K562 (cell line): ENCODE results near the gene ESD. TPM values are rescaled to one million over a fixed set of nuclear protein-coding genes. Genes with fewer than 3 reads are reported as not detected.

Experiments used
- ATF7 ChIP-seq: fragments of 450-650 bp; IDR thresholded peaks from 2 replicates; pipeline ENCODE4 v1.7.1; 2014; ENCODE audit warnings: mild to moderate bottlenecking, moderate library complexity
- CCAR2 ChIP-seq: fragments of 200-400 bp; formaldehyde crosslinking; IDR thresholded peaks from 2 replicates; pipeline ENCODE4 v1.6.1; 2017; ENCODE audit warnings: mild to moderate bottlenecking, low read depth, low read length
- ESRRA ChIP-seq: fragments of 450-650 bp; IDR thresholded peaks from 2 replicates; pipeline ENCODE4 v1.6.1; 2014; ENCODE audit warnings: low read depth, mild to moderate bottlenecking, moderate library complexity, borderline replicate concordance
- FOXA1 ChIP-seq: fragments of 450-650 bp; IDR thresholded peaks from 2 replicates; pipeline ENCODE4 v1.6.1; 2016; ENCODE audit warnings: mild to moderate bottlenecking, borderline replicate concordance
- HCFC1 ChIP-seq: IDR thresholded peaks from 2 replicates; pipeline ENCODE4 v1.6.1; 2012; ENCODE audit warnings: low read depth, low read length, improper control_type of control experiment
- HDAC6 ChIP-seq: IDR thresholded peaks from 2 replicates; pipeline ENCODE4 v1.6.1; 2012; ENCODE audit warnings: low read depth, mild to moderate bottlenecking, control low read depth, inconsistent platforms, low read length, moderate library complexity
- HNRNPH1 ChIP-seq: fragments of 200-400 bp; formaldehyde crosslinking; optimal IDR thresholded peaks from 2 replicates; pipeline ENCODE3; 2017; ENCODE audit warnings: low read depth, mild to moderate bottlenecking, low read length, moderate library complexity
- KDM4B ChIP-seq, 2 experiments: fragments of 450-650 bp in 1 of 2; sonication (generic) in 1 of 2; IDR thresholded peaks; 2 replicates each; pipeline ENCODE4 v1.6.1; 2016 to 2017; ENCODE audit warnings: borderline replicate concordance in 2 of 2, antibody characterized with exemption in 1 of 2, low read depth in 1 of 2, mild to moderate bottlenecking in 1 of 2
- MECOM ChIP-seq: fragments of 250-450 bp; sonication (Bioruptor Pico); IDR thresholded peaks from 2 replicates; pipeline ENCODE4 v1.8.0; 2022; ENCODE audit warnings: inconsistent platforms
- MYC ChIP-seq, 2 experiments: fragments of 250-450 bp in 1 of 2; sonication (Bioruptor Pico) in 1 of 2; IDR thresholded peaks; 2 replicates each; pipeline versions ENCODE4 v1.5.1 to v1.6.1; 2012 to 2021; ENCODE audit warnings: low read depth in 2 of 2, borderline replicate concordance in 1 of 2, improper control_type of control experiment in 1 of 2, low read length in 1 of 2, mild to moderate bottlenecking in 1 of 2, moderate library complexity in 1 of 2
- NFATC3 ChIP-seq: fragments of 450-650 bp; IDR thresholded peaks from 2 replicates; pipeline ENCODE4 v1.6.1; 2017; ENCODE audit warnings: mild to moderate bottlenecking
- NFYB ChIP-seq: IDR thresholded peaks from 2 replicates; pipeline ENCODE4 v1.6.1; 2011; ENCODE audit warnings: mild to moderate bottlenecking, moderate library complexity; ENCODE audit not compliant: insufficient read length; ENCODE audit errors: extremely low read depth
- NR3C1 ChIP-seq: sonication (generic); formaldehyde crosslinking; IDR thresholded peaks from 2 replicates; pipeline ENCODE4 v1.8.1; 2022; ENCODE audit warnings: missing genetic modification reagents
- POLR3G ChIP-seq: IDR thresholded peaks from 2 replicates; pipeline ENCODE4 v1.6.1; 2011; ENCODE audit not compliant: insufficient read length, insufficient replicate concordance; ENCODE audit errors: extremely low read depth
- RBM15 ChIP-seq: fragments of 200-400 bp; formaldehyde crosslinking; IDR thresholded peaks from 2 replicates; pipeline ENCODE4 v1.6.1; 2018; ENCODE audit warnings: mild to moderate bottlenecking, low read length, moderate library complexity; ENCODE audit not compliant: insufficient read depth
- SMARCA4 ChIP-seq: fragments of 450-650 bp; IDR thresholded peaks from 2 replicates; pipeline ENCODE4 v1.6.1; 2016
- ZBTB1 ChIP-seq: sonication (generic); formaldehyde crosslinking; IDR thresholded peaks from 2 replicates; pipeline ENCODE4 v1.8.1; 2023; ENCODE audit warnings: missing genetic modification reagents, low read depth, mild to moderate bottlenecking, borderline replicate concordance
- ZNF431 ChIP-seq: sonication (generic); formaldehyde crosslinking; IDR thresholded peaks from 2 replicates; pipeline ENCODE4 v1.8.0; 2022; ENCODE audit warnings: mild to moderate bottlenecking, missing genetic modification reagents
- ZNF507 ChIP-seq: conservative IDR thresholded peaks from 2 replicates; pipeline ENCODE4 v1.6.1; 2017; ENCODE audit warnings: missing genetic modification characterization, missing compliant biosample characterization
- ZNF695 ChIP-seq: fragments of 450-650 bp; formaldehyde crosslinking; IDR thresholded peaks from 2 replicates; pipeline ENCODE4 v1.4.0; 2020; ENCODE audit warnings: mild to moderate bottlenecking, moderate library complexity
- ZNF717 ChIP-seq: fragments of 250-450 bp; sonication (Bioruptor Pico); IDR thresholded peaks from 2 replicates; pipeline ENCODE4 v1.5.0; 2021
- ZNF780A ChIP-seq: fragments of 250-450 bp; sonication (Bioruptor Pico); IDR thresholded peaks from 2 replicates; pipeline ENCODE4 v1.5.0; 2021; ENCODE audit warnings: mild to moderate bottlenecking
- ZSCAN29 ChIP-seq: fragments of 450-650 bp; IDR thresholded peaks from 2 replicates; pipeline ENCODE4 v1.6.1; 2017
- polyA plus RNA-seq, 8 experiments: library from polyadenylated mRNA; depleted of rRNA in 4 of 8; stranded (reverse) in 5 of 8; unstranded in 3 of 8; fragments of >200 nt; fragmentation: Nextera tagmentation in 2 of 8; fragmentation: Illumina TruSeq in 1 of 8; extraction: Ambion mirVana in 2 of 8; extraction: Trizol in 1 of 8; gene quantifications; 2 replicates each; pipeline versions ENCODE4 v1.2.1 to v1.2.3, GENCODE V29; 2011 to 2014; ENCODE audit warnings: inconsistent platforms in 1 of 8, missing spikeins in 1 of 8
- total RNA-seq, 7 experiments: library from RNA; depleted of rRNA in 6 of 7; stranded (reverse); fragments of >200 nt in 6 of 7; fragmentation: Illumina TruSeq in 2 of 7; extraction: Trizol in 2 of 7; gene quantifications; 2 replicates each; pipeline versions ENCODE4 v1.2.1 to v1.2.3, GENCODE V29; 2011 to 2021; ENCODE audit warnings: low replicate concordance in 1 of 7
- TF ChIP-seq, protein P1 (sequence below): fragments of 250-450 bp; sonication (Bioruptor Pico); IDR thresholded peaks from 2 replicates; pipeline ENCODE4 v1.9.0; 2021; ENCODE audit warnings: mild to moderate bottlenecking, inconsistent platforms
- TF ChIP-seq, protein P2 (sequence below): fragments of 450-650 bp; IDR thresholded peaks from 2 replicates; pipeline ENCODE4 v1.7.1; 2018; ENCODE audit warnings: mild to moderate bottlenecking, low read depth; ENCODE audit not compliant: partially characterized antibody

ESD gene
- total and polyA plus RNA-seq, 9 of the 15 experiments (the other 6 are each of a cell fraction or from before 2014, with no cell fraction given) = 88.9 to 402 (median 232) TPM

DNA sequence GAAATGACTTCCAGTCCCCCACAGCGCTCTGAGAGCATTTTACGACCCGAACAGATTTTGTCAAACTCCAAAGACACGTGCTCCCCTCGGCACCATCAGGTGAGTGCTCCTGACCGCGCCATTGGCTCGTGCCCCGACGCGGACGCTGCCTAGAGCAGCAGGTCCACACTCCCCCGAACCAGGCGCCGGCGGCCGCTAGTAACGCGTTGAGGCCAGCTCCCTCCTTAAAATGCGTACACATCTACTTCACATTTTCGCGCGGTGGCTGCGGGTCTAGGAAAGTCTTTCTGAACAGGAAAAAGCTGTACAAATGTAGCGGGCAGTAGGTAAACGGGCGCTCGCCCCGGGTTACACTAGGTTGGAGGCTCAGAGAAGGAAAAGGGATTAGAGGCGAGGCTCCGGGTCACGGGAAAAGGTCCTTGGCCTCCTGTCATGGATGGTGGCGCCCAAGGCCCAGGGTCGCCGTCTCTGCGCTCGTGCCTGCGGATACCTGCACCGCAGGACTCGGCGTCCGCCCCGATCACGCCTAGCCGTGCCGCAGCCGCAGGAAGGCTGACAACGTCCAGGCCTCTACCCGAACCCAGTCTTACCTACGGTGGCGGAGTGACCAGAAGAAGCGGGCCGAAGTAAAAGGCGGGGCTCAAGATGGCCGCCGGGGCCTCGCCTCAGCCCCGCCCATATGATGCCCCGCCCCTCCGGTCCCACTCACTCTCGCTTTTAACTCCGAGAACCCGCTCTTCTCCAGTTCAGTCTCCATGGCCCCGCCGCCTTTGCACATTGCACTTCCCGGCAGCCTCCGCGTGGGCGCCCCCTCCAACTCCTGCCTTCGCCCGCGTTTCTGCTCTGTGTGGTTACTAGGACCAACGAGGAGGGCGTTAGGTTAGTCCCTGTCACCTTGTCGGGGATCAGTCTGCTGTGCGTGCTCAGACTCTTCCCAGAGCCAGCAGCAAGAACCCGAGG lies at the start of gene ESD (continued):
- no peak for TF ChIP-seq POLR3G
- no peak for TF ChIP-seq MECOM (CRISPR knock-in tag)
- no peak for TF ChIP-seq HDAC6
- TF ChIP-seq KDM4B (IDR thresholded peaks at IDR 0.05; ENCODE audit: borderline replicate concordance in 2 of 2, low read depth in 1 of 2) = no peak
- TF ChIP-seq ZNF507 (tag) = no peak
- no peak for TF ChIP-seq ZNF717 (CRISPR knock-in tag)
- TF ChIP-seq NR3C1 = peak; percentile 52; the same call in 1 of the 2 replicates
- TF ChIP-seq HCFC1 = peak; percentile 22; the same call in 1 of the 2 replicates
- TF ChIP-seq NFYB = no peak
- TF ChIP-seq ZSCAN29 = no peak
- TF ChIP-seq HNRNPH1 = no peak
- no peak for TF ChIP-seq ZNF695 (CRISPR knock-in tag)
- no peak for TF ChIP-seq ZNF431 (CRISPR knock-in tag)
- TF ChIP-seq, protein P1, sequence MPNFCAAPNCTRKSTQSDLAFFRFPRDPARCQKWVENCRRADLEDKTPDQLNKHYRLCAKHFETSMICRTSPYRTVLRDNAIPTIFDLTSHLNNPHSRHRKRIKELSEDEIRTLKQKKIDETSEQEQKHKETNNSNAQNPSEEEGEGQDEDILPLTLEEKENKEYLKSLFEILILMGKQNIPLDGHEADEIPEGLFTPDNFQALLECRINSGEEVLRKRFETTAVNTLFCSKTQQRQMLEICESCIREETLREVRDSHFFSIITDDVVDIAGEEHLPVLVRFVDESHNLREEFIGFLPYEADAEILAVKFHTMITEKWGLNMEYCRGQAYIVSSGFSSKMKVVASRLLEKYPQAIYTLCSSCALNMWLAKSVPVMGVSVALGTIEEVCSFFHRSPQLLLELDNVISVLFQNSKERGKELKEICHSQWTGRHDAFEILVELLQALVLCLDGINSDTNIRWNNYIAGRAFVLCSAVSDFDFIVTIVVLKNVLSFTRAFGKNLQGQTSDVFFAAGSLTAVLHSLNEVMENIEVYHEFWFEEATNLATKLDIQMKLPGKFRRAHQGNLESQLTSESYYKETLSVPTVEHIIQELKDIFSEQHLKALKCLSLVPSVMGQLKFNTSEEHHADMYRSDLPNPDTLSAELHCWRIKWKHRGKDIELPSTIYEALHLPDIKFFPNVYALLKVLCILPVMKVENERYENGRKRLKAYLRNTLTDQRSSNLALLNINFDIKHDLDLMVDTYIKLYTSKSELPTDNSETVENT (CRISPR knock-in tag) = 0 out of 2 replicates have a peak, but pooled peaks have one; percentile 5
- no peak for TF ChIP-seq RBM15
- TF ChIP-seq CCAR2 = no peak
- no peak for TF ChIP-seq ZBTB1 (CRISPR knock-in tag)
- TF ChIP-seq ZNF780A (CRISPR knock-in tag) = no peak
- no peak for TF ChIP-seq SMARCA4
- TF ChIP-seq, protein P2, sequence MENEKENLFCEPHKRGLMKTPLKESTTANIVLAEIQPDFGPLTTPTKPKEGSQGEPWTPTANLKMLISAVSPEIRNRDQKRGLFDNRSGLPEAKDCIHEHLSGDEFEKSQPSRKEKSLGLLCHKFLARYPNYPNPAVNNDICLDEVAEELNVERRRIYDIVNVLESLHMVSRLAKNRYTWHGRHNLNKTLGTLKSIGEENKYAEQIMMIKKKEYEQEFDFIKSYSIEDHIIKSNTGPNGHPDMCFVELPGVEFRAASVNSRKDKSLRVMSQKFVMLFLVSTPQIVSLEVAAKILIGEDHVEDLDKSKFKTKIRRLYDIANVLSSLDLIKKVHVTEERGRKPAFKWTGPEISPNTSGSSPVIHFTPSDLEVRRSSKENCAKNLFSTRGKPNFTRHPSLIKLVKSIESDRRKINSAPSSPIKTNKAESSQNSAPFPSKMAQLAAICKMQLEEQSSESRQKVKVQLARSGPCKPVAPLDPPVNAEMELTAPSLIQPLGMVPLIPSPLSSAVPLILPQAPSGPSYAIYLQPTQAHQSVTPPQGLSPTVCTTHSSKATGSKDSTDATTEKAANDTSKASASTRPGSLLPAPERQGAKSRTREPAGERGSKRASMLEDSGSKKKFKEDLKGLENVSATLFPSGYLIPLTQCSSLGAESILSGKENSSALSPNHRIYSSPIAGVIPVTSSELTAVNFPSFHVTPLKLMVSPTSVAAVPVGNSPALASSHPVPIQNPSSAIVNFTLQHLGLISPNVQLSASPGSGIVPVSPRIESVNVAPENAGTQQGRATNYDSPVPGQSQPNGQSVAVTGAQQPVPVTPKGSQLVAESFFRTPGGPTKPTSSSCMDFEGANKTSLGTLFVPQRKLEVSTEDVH = no peak
- 0 out of 2 replicates have a peak, but pooled peaks have one; percentile 27 for TF ChIP-seq ATF7
- TF ChIP-seq FOXA1 = no peak
- peak; percentile 80 for TF ChIP-seq MYC (IDR thresholded peaks at IDR 0.05; ENCODE audit: low read depth, low read length)
- TF ChIP-seq MYC (CRISPR knock-in tag; IDR thresholded peaks at IDR 0.05; ENCODE audit: borderline replicate concordance, low read depth) = no peak
- peak; percentile 65 for TF ChIP-seq ESRRA
- no peak for TF ChIP-seq NFATC3
